ENCODE results near the gene KCNK16. TPM values are rescaled to one million over a fixed set of nuclear protein-coding genes. Genes with fewer than 3 reads are reported as not detected.
"Not testable (repeated sequence)": the region's sequence is repeated elsewhere in the genome, so short reads cannot be mapped to it uniquely, and the experiment has no call there.

KCNK16 gene
- total RNA-seq, 1 donor, result not detected

GRCh38 chr6:39295611-39296011, 26.9 kb downstream of the KCNK16 start:
- no peak overlapping the region for H3K4me3 ChIP-seq (ENCODE audit: low read depth, low read length)
- peak; percentile 18 for DNase-seq (ENCODE audit: low read depth)
- TF ChIP-seq CTCF (IDR thresholded peaks at IDR 0.05; ENCODE audit: insufficient read depth, low read length), result no peak

- TF ChIP-seq CTCF (IDR thresholded peaks at IDR 0.05; ENCODE audit: insufficient read depth, low read length), result no peak
- no peak overlapping the region for H3K4me3 ChIP-seq (ENCODE audit: low read depth, low read length)
- no peak for DNase-seq (ENCODE audit: low read depth)
These were observed 27.6 kb downstream of the KCNK16 start for GRCh38 chr6:39294899-39295298.

- no peak for TF ChIP-seq CTCF (IDR thresholded peaks at IDR 0.05; ENCODE audit: insufficient read depth, low read length)
- DNase-seq (ENCODE audit: low read depth), result no peak
- no peak overlapping the region for H3K4me3 ChIP-seq (ENCODE audit: low read depth, low read length)
These were observed 28.4 kb downstream of the KCNK16 start for GRCh38 chr6:39294133-39294532.

- no peak overlapping the region for H3K4me3 ChIP-seq (ENCODE audit: low read depth, low read length)
These were observed 29.9 kb downstream of the KCNK16 start for GRCh38 chr6:39292637-39293036.

GRCh38 chr6:39289490-39289889, 33.0 kb downstream of the KCNK16 start:
- no peak for DNase-seq (ENCODE audit: low read depth)
- H3K4me3 ChIP-seq (ENCODE audit: low read depth, low read length), result no peak overlapping the region
- TF ChIP-seq CTCF (IDR thresholded peaks at IDR 0.05; ENCODE audit: insufficient read depth, low read length), result no peak

More at GRCh38 chr6:39292637-39293036, 29.9 kb downstream of the KCNK16 start:
- no peak for DNase-seq (ENCODE audit: low read depth)
- TF ChIP-seq CTCF (IDR thresholded peaks at IDR 0.05; ENCODE audit: insufficient read depth, low read length), result no peak

- DNase-seq (ENCODE audit: low read depth), result no peak
- no peak overlapping the region for H3K4me3 ChIP-seq (ENCODE audit: low read depth, low read length)
- no peak for TF ChIP-seq CTCF (IDR thresholded peaks at IDR 0.05; ENCODE audit: insufficient read depth, low read length)
These were observed 34.9 kb downstream of the KCNK16 start for GRCh38 chr6:39287601-39288000.

- not testable (repeated sequence) for H3K4me3 ChIP-seq (ENCODE audit: low read depth, low read length); DNase-seq (ENCODE audit: low read depth)
These were observed 35.9 kb downstream of the KCNK16 start for GRCh38 chr6:39286596-39286995.

Data from fibroblast of the aortic adventitia (primary cell).